ENCODE data around the gene EML4.
"Not testable (repeated sequence)": the region's sequence is repeated elsewhere in the genome, so short reads cannot be mapped to it uniquely, and the experiment has no call there.

Gene EML4

DNA sequence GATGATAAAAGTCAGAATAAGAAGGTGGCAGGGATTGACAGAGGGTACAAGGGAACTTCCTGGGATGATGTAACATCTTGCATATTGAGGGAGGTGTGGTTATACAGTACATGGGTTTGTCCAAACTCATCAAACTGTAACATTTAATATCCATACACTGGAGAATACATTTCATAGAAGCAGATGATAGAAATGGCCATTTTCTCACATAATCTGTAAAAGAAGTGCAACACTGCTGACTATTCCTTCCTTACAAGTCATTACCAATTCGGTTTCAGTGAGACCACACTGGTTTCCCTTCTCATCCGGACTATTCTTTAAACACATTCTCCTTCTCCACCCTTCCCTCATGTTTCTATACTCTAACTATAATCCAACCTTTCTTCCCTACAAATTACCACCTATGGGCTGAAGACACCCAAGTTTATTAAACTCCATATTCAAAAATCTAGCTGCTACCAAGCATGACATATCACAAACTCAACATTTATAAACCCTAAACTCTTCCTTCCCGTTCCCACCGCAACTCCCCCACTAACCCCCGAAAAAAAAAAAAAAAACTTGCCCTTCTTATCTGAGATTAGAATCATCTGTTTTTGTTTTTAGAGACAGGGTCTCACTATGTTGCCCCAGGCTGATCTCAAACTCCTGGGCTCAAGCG, 190.3 kb downstream of the EML4 start:
- DNase-seq (ENCODE audit: low read depth) = no peak

DNA sequence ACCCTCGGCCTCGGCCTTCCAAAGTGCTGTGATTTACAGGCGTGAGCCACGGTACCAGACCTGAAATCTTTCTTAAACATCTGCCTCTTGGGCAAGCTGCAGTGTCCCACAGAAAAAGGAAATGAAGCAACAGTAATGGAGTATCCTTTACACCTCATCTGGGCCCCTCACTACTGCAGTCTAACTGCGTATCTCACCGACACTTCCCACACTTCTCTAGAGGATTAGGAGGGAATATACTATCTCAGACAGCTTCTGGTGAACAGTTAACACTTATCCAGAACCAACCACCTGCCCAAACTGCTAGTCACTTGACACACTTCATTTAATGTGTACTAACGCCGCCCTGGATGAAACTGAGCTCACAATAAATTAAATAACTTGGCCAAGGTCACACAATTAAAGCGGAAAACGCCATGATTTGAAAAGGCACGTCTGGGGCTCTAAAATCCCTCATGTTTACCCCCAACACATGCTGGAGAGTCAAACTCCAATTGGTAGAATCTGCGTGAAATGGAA, 190.9 kb downstream of the EML4 start:
- peak; percentile 39 for DNase-seq (ENCODE audit: low read depth)

GRCh38 chr2:42360493-42360889, 191.3 kb downstream of the EML4 start:
- DNase-seq (ENCODE audit: low read depth) = no peak

DNA sequence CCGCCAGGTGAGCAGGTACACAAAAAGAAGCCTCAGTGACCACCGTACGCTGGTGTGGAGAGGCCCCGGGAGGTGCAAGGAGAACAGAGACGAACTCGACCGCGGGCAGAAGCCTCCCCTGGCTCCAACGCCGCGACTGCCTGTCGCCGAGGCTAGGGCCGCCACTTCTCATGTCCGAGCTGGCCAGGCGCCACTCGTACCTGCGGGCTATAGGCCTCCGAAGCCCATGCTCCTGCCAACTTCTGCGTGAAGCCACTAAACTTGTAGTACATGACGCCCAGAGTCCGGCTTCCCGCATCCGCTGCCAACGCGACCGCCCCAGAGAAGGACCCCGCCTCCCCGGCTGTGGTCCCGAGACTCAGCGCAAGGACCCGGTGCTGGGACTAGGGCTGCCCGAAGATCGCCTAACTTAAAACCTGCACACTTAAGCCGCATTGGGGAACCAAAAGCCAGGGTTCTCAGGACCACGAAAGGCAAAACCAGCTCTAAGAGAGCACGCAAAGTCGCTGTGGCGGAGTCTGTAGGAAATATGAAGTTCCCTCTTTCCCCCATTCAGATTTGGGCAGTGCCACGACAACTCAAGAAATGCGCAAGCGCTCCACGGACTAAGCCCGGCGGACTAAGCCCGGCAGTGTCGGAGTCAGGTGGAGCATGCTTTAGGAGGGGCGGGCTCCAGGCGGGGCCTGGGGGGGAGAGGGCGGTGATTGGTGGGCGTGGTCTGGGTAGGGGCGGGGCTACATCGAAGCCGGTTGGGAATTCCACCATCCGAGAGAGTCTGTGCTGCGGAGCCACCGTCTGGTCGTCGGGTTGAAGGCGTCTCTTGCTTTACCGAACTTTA, 192.0 kb downstream of the EML4 start, which contains the start of gene COX7A2L:
Gene COX7A2L (minus strand): TSS at position 328 of the 838 bp plus-strand sequence. CDS start 56 bp downstream, at position 272.
- DNase-seq (ENCODE audit: low read depth) = peak; percentile 89

DNA sequence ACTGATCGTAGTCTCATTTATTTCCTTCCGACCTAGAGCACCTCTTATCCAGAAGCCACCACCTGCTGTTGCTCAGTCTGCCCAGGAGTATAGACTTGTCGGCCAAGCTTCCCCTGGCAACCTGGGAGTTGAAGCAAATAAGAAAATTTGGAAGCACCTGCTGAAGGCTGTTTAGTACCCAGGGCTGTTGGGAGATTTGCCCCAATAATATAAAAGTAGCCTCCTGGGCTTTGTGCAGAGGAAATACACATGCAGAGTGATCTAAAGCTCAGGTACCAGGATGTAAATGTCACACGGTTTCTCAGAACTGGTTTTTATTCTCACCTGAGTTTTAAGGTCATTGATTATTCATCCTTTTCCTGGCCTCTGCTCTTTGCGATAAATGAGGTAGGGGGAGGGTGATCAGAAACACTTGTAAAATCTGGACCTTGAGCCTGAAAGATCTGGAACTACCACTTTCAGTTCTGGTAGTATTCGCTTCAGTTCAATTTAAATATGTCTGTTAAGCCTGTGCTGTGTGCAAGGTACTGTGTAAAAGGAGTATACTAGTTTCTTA, 192.7 kb downstream of the EML4 start:
- DNase-seq (ENCODE audit: low read depth) = no peak

DNA sequence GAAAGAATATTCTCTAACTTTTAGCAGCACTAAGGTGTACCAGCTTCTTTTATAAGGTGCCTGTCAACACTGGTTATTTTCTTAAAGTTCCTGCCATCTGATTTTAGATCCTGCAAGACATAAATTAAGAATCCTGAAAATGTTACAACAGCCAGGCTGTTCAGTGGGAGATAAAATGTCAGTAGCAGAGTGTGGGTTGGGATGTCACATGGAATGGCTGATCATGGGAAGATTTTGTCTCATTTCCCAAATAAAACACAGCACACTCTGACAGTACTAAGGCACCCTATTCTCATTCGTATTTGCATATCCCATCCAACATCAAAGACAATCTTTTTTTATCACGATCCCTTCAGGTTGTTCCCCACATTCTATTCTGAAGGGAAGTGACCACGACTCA, 194.3 kb downstream of the EML4 start:
- DNase-seq (ENCODE audit: low read depth) = no peak

- DNase-seq (ENCODE audit: low read depth) = no peak
These were observed 195.5 kb downstream of the EML4 start for GRCh38 chr2:42364658-42365057.

GRCh38 chr2:42366411-42366810, 197.3 kb downstream of the EML4 start:
- no peak for DNase-seq (ENCODE audit: low read depth)

GRCh38 chr2:42367835-42368234, 198.7 kb downstream of the EML4 start:
- no peak for DNase-seq (ENCODE audit: low read depth)

DNA sequence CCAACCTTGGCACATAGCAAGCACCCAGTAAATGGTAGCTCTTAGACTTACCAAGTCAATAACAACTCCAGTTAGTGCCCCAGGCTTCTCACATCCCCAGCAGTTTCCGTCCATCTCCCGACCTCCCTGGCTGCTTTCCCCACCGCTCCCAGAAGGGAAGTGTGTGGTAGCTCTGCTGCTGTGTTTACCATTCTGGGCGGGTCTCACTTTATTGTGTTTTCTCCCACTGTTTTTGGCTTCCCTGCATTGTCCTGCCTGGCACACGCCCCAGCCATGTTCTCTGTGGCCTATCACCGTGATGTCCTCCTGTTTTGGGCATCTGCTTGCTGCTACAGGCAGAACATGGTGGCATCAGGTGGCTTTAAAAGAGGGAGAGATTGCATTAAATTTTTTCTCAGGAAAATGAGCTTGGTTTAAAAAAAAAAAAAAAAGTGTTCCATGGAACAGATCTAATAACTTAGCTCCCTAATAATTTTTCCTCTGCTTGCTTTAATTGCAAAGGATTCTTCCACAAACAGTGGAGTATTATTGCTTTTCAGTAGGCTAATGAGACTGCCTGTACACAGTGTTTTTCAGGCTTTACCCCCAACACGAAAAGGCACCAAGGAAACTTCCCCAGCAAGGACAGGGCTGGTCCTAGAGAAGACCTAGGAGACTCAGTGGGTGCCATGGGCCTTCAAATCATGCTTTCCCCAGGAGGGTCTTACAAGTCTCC, 199.8 kb downstream of the EML4 start:
- DNase-seq (ENCODE audit: low read depth) = no peak

GRCh38 chr2:42369532-42370229, 200.5 kb downstream of the EML4 start:
- no peak for DNase-seq (ENCODE audit: low read depth)

- no peak for DNase-seq (ENCODE audit: low read depth)
These were observed 202.7 kb downstream of the EML4 start for GRCh38 chr2:42371611-42372473.

GRCh38 chr2:42372474-42373200, 203.5 kb downstream of the EML4 start:
- no peak for DNase-seq (ENCODE audit: low read depth)

GRCh38 chr2:42376758-42377157, 207.6 kb downstream of the EML4 start:
- no peak for DNase-seq (ENCODE audit: low read depth)

DNA sequence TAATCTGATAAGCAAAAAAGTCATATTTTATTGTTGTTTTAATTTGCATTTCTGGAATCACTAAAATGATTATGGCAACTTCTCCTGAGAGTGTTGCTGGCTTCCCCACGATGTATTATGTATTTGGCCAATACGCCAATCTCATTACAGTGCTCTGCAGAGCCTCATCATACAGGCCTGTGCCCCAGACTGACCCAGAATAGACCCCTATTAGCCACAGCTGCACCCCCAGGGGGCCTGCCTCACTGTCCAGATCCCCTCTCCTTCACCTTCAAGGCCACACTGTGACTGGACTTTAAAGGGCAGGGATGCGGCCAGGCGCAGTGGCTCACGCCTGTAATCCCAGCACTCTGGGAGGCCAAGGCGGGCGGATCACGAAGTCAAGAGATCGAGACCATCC, 209.3 kb downstream of the EML4 start:
- no peak for DNase-seq (ENCODE audit: low read depth)

DNA sequence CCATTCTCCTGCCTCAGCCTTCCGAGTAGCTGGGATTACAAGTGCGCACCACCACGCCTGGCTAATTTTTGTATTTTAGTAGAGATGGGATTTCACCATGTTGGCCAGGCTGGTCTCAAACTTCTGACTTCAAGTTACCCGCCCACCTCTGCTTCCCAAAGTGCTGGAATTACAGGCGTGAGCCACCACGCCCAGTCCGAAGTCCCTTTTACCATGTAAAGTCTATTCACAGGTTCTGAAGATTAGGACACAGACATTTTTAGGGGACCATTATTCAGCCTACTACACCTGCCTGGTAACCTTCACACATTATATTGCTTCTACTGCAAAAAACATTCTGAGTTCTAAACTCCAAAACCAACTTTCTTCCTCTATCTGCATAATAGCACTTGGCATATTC, 210.9 kb downstream of the EML4 start:
- not testable (repeated sequence) for DNase-seq (ENCODE audit: low read depth)

GRCh38 chr2:42382144-42382543, 213.0 kb downstream of the EML4 start:
- DNase-seq (ENCODE audit: low read depth) = no peak
